Fibroblast of mammary gland (primary cell): ENCODE measurements around the gene TNFAIP8L3.

Experiments
- DNase-seq: peaks from one replicate; pipeline ENCODE4 v3.0.0-alpha.2; 2010; ENCODE audit warnings: low read depth
- H3K4me3 ChIP-seq: 2 replicates; pipeline ENCODE4 v1.5.1; 2011; ENCODE audit warnings: low read depth, mild to moderate bottlenecking, low read length, moderate library complexity; ENCODE audit not compliant: control insufficient read depth
- TF ChIP-seq, protein P1 (sequence below): conservative IDR thresholded peaks from 2 replicates; pipeline ENCODE4 v1.5.1; 2011; ENCODE audit warnings: low read depth, low read length, inconsistent platforms; ENCODE audit not compliant: control insufficient read depth, insufficient read depth

The TNFAIP8L3 gene

GRCh38 chr15:51076524-51077220 lies 18.0 kb downstream of the TNFAIP8L3 start:
- TF ChIP-seq, protein P1, sequence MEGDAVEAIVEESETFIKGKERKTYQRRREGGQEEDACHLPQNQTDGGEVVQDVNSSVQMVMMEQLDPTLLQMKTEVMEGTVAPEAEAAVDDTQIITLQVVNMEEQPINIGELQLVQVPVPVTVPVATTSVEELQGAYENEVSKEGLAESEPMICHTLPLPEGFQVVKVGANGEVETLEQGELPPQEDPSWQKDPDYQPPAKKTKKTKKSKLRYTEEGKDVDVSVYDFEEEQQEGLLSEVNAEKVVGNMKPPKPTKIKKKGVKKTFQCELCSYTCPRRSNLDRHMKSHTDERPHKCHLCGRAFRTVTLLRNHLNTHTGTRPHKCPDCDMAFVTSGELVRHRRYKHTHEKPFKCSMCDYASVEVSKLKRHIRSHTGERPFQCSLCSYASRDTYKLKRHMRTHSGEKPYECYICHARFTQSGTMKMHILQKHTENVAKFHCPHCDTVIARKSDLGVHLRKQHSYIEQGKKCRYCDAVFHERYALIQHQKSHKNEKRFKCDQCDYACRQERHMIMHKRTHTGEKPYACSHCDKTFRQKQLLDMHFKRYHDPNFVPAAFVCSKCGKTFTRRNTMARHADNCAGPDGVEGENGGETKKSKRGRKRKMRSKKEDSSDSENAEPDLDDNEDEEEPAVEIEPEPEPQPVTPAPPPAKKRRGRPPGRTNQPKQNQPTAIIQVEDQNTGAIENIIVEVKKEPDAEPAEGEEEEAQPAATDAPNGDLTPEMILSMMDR = no peak
- no peak overlapping the region for H3K4me3 ChIP-seq
- DNase-seq = no peak

- TF ChIP-seq, protein P1 = no peak
- no peak for DNase-seq
- H3K4me3 ChIP-seq = no peak overlapping the region
Observed at GRCh38 chr15:51075826-51076523, 18.7 kb downstream of the TNFAIP8L3 start.

DNA sequence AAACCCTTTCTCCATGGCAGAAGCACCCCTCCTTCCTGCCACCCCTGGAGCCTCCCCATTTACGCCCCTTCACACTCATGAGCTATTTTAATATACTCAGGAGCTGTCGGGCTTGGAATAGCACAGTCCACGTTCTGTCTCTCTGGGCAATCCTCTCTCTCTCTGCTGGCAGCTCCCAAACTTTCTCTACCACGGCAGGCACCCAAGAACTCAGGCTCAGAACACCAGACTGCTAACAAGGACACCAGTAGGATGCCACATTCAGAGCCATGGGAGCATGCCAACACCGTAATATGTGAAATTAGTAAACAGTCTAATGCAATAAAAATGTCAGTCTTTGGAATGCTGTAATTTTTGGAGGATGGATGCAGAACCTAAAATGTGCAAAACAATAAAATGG lies 19.3 kb downstream of the TNFAIP8L3 start:
- no peak for DNase-seq
- TF ChIP-seq, protein P1 = no peak
- no peak overlapping the region for H3K4me3 ChIP-seq

GRCh38 chr15:51074926-51075325 lies 19.8 kb downstream of the TNFAIP8L3 start:
- TF ChIP-seq, protein P1 = no peak
- no peak overlapping the region for H3K4me3 ChIP-seq
- DNase-seq = no peak

GRCh38 chr15:51071578-51071977 lies 23.1 kb downstream of the TNFAIP8L3 start:
- no peak for DNase-seq
- no peak overlapping the region for H3K4me3 ChIP-seq
- TF ChIP-seq, protein P1 = no peak

GRCh38 chr15:51069983-51070382 lies 24.7 kb downstream of the TNFAIP8L3 start:
- DNase-seq = no peak
- TF ChIP-seq, protein P1 = no peak
- H3K4me3 ChIP-seq = no peak overlapping the region
